ENCODE data around the gene F11R.
"Not testable (repeated sequence)": the region's sequence is repeated elsewhere in the genome, so short reads cannot be mapped to it uniquely, and the experiment has no call there.

DNA sequence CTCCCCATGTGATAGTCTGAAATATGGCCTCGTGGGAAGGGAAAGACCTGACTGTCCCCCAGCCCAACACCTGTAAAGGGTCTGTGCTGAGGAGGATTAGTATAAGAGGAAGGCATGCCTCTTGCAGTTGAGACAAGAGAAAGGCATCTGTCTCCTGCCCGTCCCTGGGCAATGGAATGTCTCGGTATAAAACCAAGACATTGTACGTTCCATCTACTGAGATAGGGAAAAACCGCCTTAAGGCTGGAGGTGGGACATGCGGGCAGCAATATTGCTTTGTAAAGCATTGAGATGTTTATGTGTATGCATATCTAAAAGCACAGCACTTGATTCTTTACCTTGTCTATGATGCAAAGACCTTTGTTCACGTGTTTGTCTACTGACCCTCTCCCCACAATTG lies 3.8 kb downstream of the F11R start:
- TF ChIP-seq, protein P1, sequence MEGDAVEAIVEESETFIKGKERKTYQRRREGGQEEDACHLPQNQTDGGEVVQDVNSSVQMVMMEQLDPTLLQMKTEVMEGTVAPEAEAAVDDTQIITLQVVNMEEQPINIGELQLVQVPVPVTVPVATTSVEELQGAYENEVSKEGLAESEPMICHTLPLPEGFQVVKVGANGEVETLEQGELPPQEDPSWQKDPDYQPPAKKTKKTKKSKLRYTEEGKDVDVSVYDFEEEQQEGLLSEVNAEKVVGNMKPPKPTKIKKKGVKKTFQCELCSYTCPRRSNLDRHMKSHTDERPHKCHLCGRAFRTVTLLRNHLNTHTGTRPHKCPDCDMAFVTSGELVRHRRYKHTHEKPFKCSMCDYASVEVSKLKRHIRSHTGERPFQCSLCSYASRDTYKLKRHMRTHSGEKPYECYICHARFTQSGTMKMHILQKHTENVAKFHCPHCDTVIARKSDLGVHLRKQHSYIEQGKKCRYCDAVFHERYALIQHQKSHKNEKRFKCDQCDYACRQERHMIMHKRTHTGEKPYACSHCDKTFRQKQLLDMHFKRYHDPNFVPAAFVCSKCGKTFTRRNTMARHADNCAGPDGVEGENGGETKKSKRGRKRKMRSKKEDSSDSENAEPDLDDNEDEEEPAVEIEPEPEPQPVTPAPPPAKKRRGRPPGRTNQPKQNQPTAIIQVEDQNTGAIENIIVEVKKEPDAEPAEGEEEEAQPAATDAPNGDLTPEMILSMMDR (IDR thresholded peaks at IDR 0.05): not testable (repeated sequence)
- TF ChIP-seq POLR2A (IDR thresholded peaks at IDR 0.05): not testable (repeated sequence)

Data from testis (tissue), 2 donors.